ENCODE results near the gene KCTD3. TPM values are rescaled to one million over a fixed set of nuclear protein-coding genes. Genes with fewer than 3 reads are reported as not detected.

The KCTD3 gene
- total RNA-seq, 1 experiment from 2014 or later = 39.3 TPM

DNA sequence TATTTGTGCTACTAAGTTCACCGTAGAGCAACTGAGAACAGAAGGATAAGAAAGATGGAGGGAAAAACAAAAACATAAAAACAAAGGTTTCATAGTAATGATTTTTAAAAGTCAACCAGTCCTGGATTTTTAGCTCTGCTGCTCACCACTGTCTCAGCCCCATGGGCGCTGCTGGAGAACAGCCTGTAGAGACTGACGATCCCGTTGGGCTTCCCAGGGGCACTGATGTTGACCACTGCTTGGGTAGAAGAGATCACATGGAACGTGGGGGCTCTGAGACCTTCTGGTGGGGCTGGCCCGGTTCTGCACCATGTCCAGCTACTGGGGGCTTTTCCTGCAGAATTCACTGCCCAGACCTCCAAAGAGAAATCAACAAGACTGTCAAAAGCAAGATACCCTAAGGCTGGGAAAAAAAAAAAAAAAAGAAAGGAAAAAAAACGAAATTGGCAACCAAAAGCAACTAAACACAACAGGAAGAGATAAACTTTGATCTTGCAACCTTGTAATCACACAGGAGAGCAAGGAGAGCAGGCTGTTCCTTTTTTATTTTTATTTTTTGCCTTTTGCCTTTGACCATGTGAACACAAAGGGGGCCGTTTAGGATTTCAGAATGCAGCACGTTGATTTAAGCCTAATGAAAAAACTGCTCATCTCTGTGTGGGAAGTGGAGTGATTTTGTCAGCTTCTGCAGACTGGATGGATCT, 83.5 kb downstream of the KCTD3 start:
- peaks cover 56% of the 10 kb centered on the region in 2 experiments for H3K4me1 Mint-ChIP-seq
- DNase-seq = no peak
- Histone ChIP-seq H2BK20ac (ENCODE audit: low read depth, low read length, poor library complexity, severe bottlenecking) (no peak overlapping the region), H3K4me2 (ENCODE audit: insufficient read depth, insufficient read length, low read length) (no peak overlapping the region), H3K18ac (ENCODE audit: insufficient read length, low read depth, low read length) (no peak overlapping the region), H3T11ph (ENCODE audit: low read length) (no peak overlapping the region), H2BK5ac (ENCODE audit: insufficient read length, low read length) (no peak overlapping the region), H3K27me3 (ENCODE audit: insufficient read depth, low read length) (no peaks in the 10 kb centered on the region), H3K56ac (ENCODE audit: insufficient read length, low read depth, low read length) (no peak overlapping the region), H3K23ac (ENCODE audit: insufficient read length, low read depth, low read length) (no peak overlapping the region), H3K4ac (ENCODE audit: low read depth, low read length) (no peak overlapping the region), H3K23me2 (ENCODE audit: insufficient read length, low read depth, low read length, poor library complexity, severe bottlenecking) (no peaks in the 10 kb centered on the region), H3K27ac (ENCODE audit: insufficient read length, low read depth, low read length) (no peak overlapping the region), H2BK120ac (ENCODE audit: low read depth, low read length, poor library complexity, severe bottlenecking) (no peak overlapping the region), H3K14ac (ENCODE audit: insufficient read depth, low read length) (no peak overlapping the region; the same call in 1 of the 2 replicates), H3K9me3 (ENCODE audit: control insufficient read depth, low read depth, low read length) (no peaks in the 10 kb centered on the region), H4K20me1 (ENCODE audit: control insufficient read depth, insufficient read depth, insufficient read length) (no peaks in the 10 kb centered on the region), H4K8ac (replicated peaks; ENCODE audit: insufficient read length, low read depth, low read length) (no peak overlapping the region), H2AK5ac (ENCODE audit: insufficient read length, low read length) (no peak overlapping the region), H2AFZ (ENCODE audit: low read length) (no peak overlapping the region), H3K9ac (ENCODE audit: extremely low read depth, insufficient read length, low read length) (no peak overlapping the region), H3K79me2 (ENCODE audit: insufficient read depth, low read length) (no peaks in the 10 kb centered on the region), H3K4me1 (ENCODE audit: insufficient read depth, low read length) (peaks cover 14% of the 10 kb centered on the region), H2BK12ac (ENCODE audit: insufficient read length, low read depth, low read length) (no peak overlapping the region), H4K91ac (ENCODE audit: insufficient read length, low read depth, low read length) (no peak overlapping the region), H4K5ac (ENCODE audit: insufficient read length, low read depth, low read length) (no peak overlapping the region), H3K79me1 (ENCODE audit: insufficient read depth, low read depth, low read length, poor library complexity, severe bottlenecking) (no peaks in the 10 kb centered on the region), H2BK15ac (ENCODE audit: low read depth, low read length) (no peak overlapping the region)
- no peaks in the 10 kb centered on the region for H3K9me3 Mint-ChIP-seq
- no peaks in the 10 kb centered on the region for H3K36me3 Mint-ChIP-seq (ENCODE audit: insufficient read depth in 1 of 3, low read depth in 3 of 3)
- no CpG with 5 or more reads among the region's 9 CpGs for WGBS (ENCODE audit: extremely low coverage, insufficient read length, low lambda C conversion rate)
- H3K27ac Mint-ChIP-seq = peak overlapping the region in 2 of 3 experiments; percentile 77 to 87; a peak in 4 of 7 replicates
- no peak for TF ChIP-seq CTCF (conservative IDR thresholded peaks at IDR 0.05)
- no peaks in the 10 kb centered on the region for H3K27me3 Mint-ChIP-seq (ENCODE audit: low read depth)
- H3K4me3 Mint-ChIP-seq = no peak overlapping the region

Data from H9 (cell line).